GM19324 (cell line): ENCODE data around the gene TSPAN3.

Experiments
- ATAC-seq: cut with Tn5 transposase; IDR thresholded peaks from one replicate; pipeline ENCODE4 v1.9.1; 2021; ENCODE audit warnings: mild to moderate bottlenecking, moderate library complexity; ENCODE audit not compliant: unreplicated experiment, low FRiP score

TSPAN3 gene

GRCh38 chr15:77035584-77035983, 35.3 kb downstream of the TSPAN3 start:
- ATAC-seq = no peak

- no peak for ATAC-seq
Measured at GRCh38 chr15:77034695-77035489, 36.0 kb downstream of the TSPAN3 start.

DNA sequence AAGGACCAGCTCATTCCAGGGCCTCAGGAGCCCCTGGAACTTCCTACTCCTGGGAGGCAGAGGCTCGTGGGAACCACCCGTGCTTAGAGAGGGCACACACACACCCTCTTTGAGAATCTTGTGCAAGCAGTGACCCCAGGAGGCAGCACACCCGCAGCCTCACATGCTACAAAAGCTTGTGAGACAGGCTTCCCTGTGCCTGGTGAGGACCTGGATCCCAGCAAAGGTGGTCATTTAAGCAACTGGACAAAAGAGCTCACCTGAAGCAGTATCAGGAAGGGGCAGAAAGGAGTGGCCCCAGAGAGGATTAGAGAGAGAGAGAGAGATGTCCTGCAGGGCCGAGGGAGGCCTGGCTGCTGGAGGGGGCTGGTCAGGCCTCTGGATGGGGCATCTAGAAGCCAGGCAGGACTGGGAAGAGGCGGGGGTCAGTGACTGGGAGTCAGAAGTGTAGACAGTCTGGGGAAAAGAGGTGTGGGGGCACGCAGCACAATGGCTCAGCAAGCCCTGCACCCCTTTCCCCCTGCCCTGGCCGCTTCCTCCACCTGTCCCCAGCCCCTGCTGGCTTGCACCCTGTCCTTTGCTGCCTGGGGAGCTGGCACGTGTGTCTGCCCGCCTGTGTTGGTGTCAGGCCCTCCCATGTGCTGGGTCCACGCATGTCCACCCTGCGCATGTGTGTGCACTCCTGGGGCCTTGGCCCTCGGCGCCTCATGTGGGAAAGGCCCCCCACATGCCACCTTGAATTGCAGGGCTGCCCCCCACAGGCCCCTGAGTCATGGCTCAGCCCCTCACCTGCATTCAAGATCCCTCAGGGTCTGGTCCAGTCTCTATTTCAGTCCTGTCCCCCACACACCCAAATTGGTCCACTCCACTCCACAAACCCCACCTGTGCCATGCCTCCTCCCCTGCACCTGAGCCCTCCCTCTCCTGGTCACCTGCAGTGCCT, 36.9 kb downstream of the TSPAN3 start:
- ATAC-seq = no peak

DNA sequence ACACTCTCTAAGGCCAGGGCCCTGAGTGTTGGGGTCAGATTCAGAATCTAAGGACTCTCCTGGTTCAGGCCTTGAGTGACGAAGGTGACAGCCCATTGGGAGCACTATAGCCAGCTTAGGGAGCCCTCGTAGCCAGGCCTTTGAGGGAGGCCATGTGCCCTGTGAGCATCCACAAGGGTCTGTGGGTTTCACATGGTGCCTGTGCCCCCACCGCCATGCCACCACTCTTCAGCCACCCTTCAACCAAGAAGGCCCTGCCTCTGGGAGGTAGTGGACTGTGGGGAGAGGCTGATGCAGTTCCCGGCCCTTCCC, 37.5 kb downstream of the TSPAN3 start:
- no peak for ATAC-seq

- no peak for ATAC-seq
Measured at GRCh38 chr15:77032647-77033416, 38.1 kb downstream of the TSPAN3 start.

GRCh38 chr15:77032052-77032646, 38.8 kb downstream of the TSPAN3 start:
- no peak for ATAC-seq

- ATAC-seq = no peak
Measured at GRCh38 chr15:77031376-77032050, 39.4 kb downstream of the TSPAN3 start.

GRCh38 chr15:77030928-77031375, 40.0 kb downstream of the TSPAN3 start:
- ATAC-seq = no peak

- no peak for ATAC-seq
Measured at GRCh38 chr15:77030048-77030927, 40.6 kb downstream of the TSPAN3 start.

- ATAC-seq = no peak
Measured at GRCh38 chr15:77029166-77030047, 41.5 kb downstream of the TSPAN3 start.

DNA sequence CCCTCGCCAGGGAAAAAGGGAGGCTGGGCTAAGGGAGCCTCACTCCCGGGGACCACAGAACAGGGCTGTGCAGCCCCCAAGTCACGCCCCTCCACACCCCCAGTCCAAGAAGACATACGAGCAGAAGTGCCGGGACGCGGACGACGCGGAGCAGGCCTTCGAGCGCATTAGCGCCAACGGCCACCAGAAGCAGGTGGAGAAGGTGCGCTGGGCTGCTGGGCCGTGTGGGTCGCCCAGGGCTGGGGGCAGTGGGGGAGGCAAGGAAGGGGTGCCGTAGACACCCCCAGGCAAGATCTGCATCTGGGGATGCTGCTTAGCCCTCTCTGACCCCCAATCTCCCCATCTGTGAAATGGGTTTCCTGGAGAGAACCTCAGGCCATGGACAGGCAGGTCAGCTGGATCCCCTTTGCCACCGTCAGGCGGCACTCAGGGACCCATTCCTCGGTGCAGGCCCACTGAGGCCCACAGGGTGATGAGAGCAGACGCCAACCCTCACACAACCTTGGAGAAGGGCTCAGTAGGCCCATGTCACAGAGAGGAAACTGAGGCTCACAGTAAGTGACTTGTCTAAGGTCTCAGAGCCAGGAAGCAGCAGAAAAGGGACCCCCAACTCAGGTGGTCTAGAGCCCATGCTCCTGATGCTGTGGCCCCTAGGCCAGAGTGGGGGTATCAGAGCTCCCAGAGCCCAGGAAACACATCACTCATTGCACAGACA, 42.3 kb downstream of the TSPAN3 start:
- no peak for ATAC-seq

DNA sequence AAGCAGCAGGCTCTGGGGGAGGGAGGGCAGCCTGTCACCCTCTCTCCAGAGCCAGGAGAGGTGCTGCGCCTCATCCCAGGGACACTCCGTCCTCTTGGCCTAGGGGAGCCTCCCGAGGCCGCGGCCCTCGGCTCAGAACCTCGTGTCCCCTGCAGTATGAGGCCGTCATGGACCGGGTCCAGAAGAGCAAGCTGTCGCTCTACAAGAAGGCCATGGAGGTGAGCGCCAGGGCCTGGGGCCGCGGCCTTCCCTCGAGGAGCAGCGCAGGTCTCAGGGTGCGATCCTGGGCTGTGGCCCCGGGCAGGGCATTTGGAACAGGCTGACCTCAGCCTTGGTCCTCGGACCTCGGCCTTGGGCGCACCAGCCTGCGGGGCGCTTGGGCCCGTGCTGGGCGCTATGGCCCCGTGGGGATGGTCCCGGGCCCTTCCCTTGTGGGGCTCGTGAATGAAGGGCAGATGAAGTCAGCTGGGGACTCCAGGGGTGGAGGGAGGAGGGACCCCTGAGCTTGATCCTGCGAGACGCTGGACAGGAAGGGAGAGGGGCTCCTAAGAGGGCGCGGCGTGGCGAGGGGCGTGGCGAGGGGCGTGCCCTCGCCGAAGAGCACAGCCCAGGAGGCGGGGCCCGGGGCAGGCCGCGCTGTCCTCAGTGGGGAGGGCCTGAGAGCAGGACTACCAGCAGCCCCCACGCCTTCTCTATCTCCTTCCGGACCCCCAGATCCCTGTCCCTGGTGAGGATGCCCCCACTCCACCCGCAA, 43.0 kb downstream of the TSPAN3 start:
- ATAC-seq = no peak

- ATAC-seq = no peak
Measured at GRCh38 chr15:77027111-77027696, 43.7 kb downstream of the TSPAN3 start.

DNA sequence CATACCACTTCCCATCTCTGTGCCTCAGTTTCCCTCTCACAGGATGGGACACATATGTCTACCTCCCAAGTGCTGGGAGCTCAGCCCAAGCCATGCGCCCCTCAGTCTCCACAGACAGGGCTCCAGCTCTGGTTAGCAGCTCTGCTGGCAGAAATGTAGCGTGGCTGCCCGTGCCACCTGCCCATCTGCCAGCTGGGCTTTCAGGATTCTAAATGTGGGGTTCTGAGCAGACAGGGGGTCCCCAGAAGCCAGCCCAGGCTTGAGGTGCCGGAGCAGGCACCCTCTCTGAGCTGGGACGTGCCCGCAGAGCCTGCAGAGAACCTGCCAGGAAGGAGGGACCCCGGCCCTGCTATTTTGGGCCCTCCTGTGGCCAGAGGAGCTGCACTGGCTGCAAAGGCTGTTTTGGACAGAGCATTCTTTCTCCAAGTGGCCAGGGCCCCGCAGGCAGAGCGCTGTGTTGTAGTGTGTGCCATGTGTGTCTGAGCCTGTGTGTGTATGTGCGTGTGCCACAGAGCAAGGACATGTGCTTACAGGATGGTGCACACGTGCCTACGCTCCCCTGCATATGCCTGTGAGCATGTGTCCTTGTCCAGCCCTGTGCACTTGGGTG, 44.3 kb downstream of the TSPAN3 start:
- no peak for ATAC-seq

- no peak for ATAC-seq
Measured at GRCh38 chr15:77025941-77026411, 44.9 kb downstream of the TSPAN3 start.
